HL-60/S4 (cell line): ENCODE data around the gene NEUROD4.

ENCODE experiments used
- in situ Hi-C: fragments of 300-500 bp; cut with MboI; formaldehyde crosslinking; loops from 2 replicates; pipeline ENCODE4 v1.14.3; 2022; ENCODE audit warnings: low sequenced_read_pairs

The NEUROD4 gene

GRCh38 chr12:55057481-55057880, 37.7 kb downstream of the NEUROD4 start:
- in situ Hi-C loops, result no loop called here

GRCh38 chr12:55058082-55058481, 38.3 kb downstream of the NEUROD4 start:
- in situ Hi-C loops, result no loop called here

- in situ Hi-C loops, result no loop called here
These were observed 39.0 kb downstream of the NEUROD4 start for GRCh38 chr12:55058776-55059175.

GRCh38 chr12:55060470-55060869, 40.7 kb downstream of the NEUROD4 start:
- in situ Hi-C loops, result no loop called here

GRCh38 chr12:55061024-55061423, 41.2 kb downstream of the NEUROD4 start:
- in situ Hi-C loops, result no loop called here

- in situ Hi-C loops, result no loop called here
These were observed 43.5 kb downstream of the NEUROD4 start for GRCh38 chr12:55063291-55063690.

GRCh38 chr12:55065535-55065934, 45.8 kb downstream of the NEUROD4 start:
- in situ Hi-C loops, result loop anchor here (5.0 kb wide), 1 partner anchor 73 kb away; no protein-coding TSS in a partner anchor

- in situ Hi-C loops, result loop anchor here (5.0 kb wide), 1 partner anchor 75 kb away; no protein-coding TSS in a partner anchor
These were observed 47.9 kb downstream of the NEUROD4 start for GRCh38 chr12:55067701-55068100.

- in situ Hi-C loops, result loop anchor here (5.0 kb wide), 1 partner anchor 76 kb away; no protein-coding TSS in a partner anchor
These were observed 48.7 kb downstream of the NEUROD4 start for GRCh38 chr12:55068416-55069010.

- in situ Hi-C loops, result no loop called here
These were observed 52.3 kb downstream of the NEUROD4 start for GRCh38 chr12:55072083-55072482.

GRCh38 chr12:55073043-55074022, 53.6 kb downstream of the NEUROD4 start:
- in situ Hi-C loops, result no loop called here

GRCh38 chr12:55074806-55075205, 55.0 kb downstream of the NEUROD4 start:
- in situ Hi-C loops, result no loop called here
